ENCODE measurements around the gene CUL5. TPM values are rescaled to one million over a fixed set of nuclear protein-coding genes. Genes with fewer than 3 reads are reported as not detected.
"Not testable (repeated sequence)": the region's sequence is repeated elsewhere in the genome, so short reads cannot be mapped to it uniquely, and the experiment has no call there.

Gene CUL5
- total RNA-seq, 1 donor from 2014 or later, result 32.3 TPM

GRCh38 chr11:108019870-108020540 is 11.3 kb downstream of the CUL5 start:
- DNase-seq (ENCODE audit: low read depth in 2 of 2), result no peak

DNA sequence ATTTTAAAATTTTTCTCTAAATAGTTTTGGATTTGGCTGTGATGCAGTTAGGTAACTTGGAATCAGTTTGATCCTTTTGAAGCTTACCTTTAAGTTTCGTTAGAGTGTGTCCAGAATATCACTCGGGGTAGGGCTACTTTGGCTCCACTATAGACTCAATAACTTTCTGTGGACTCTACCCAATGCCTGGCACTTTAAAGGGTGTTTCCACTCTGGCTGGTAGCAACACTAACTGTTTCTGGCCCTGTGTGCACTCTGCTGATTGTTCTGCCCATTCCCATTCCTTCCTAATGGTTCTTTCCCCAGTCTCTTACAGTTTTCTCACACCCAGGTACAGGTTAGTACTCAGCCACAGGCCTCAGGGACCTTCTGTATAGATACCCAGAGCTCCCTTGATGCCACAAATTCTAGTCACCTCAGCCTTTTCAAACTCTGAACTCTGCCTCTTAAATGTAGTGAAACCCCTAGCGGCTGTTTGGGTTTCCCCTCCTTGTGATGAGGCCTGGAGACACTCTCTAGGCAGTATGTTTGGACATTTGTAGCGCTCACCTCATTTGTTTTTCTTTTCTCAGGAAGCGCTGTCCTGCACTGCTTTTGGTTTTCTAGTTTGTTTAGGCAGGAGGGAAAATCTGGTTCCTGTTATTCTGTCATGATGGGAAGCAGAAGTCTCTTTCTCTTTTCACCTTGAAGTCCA is 16.8 kb downstream of the CUL5 start:
- DNase-seq (ENCODE audit: low read depth in 2 of 2), result peak; percentile 60 to 80

- DNase-seq (ENCODE audit: low read depth in 2 of 2), result no peak
These were observed 18.4 kb downstream of the CUL5 start for GRCh38 chr11:108027057-108027456.

DNA sequence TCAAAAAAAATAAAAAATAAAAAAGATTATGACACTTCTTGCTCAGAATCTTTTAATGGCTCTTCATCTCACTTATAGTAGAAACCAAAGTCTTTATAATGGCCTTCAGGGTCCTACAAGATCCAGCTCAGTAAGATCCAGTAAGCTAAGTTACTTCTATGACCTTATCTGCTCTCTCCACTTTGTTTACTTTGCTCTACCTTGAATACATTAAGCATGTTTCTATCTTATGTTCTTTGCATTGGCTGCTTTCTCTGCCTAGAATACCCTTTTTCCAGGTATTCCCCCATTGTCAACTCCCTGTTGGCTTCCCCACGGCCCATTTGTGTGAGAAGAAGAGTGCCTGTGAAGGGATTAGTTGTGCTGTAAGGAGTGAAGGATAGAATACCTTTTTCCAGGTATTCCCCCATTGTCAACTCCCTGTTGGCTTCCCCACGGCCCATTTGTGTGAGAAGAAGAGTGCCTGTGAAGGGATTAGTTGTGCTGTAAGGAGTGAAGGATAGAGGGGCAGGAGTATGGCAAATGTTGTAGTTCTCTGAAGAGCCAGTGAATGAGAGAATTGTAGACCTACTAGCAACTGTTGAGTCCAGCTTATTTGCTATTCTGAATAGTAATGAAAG is 20.2 kb downstream of the CUL5 start:
- not testable (repeated sequence) for DNase-seq (ENCODE audit: low read depth in 2 of 2)

GRCh38 chr11:108031604-108032003 is 22.9 kb downstream of the CUL5 start:
- not testable (repeated sequence) for DNase-seq (ENCODE audit: low read depth in 2 of 2)

DNA sequence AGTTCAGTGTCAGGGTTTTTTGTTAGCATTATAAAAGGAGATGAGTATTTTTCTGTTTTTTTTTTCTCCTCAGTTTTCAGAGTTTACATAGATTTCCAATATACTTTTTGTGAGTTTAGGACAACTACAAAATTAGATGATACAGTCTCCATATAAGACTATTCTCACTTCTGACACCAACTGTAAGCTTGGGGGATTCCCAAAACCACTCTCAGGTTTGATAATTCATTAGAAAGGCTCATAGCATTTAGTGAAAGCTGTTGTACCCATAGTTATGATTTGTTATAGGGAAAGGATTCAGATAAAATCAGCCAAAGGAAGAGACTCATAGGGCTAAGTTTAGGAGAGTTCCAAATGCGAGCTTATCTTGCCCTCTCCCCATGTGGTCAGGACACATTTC is 24.1 kb downstream of the CUL5 start:
- DNase-seq (ENCODE audit: low read depth in 2 of 2), result no peak

GRCh38 chr11:108034034-108034433 is 25.3 kb downstream of the CUL5 start:
- DNase-seq (ENCODE audit: low read depth in 2 of 2), result no peak

GRCh38 chr11:108034952-108035351 is 26.3 kb downstream of the CUL5 start:
- DNase-seq (ENCODE audit: low read depth in 2 of 2), result no peak

- DNase-seq (ENCODE audit: low read depth in 2 of 2), result no peak
These were observed 27.0 kb downstream of the CUL5 start for GRCh38 chr11:108035690-108036089.

DNA sequence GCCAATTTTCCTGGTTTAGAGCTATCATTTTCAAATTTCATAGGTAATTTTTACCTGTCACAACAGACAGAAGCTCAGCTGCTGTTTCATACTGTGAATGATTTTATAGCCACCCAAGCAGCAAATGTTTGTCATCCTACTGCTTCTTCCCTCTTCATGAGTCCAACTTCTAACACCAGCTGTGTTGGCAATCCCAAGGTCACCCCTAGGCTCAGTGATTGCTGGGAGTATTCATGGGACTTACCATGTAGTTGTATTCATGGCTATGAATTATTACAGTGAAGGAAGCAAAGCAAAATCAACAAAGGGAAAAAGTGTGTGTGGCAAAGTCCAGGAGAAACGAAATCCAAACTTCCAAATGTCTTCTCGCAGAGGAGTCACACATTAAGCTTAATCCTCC is 28.5 kb downstream of the CUL5 start:
- no peak for DNase-seq (ENCODE audit: low read depth in 2 of 2)

GRCh38 chr11:108037636-108038035 is 28.9 kb downstream of the CUL5 start:
- no peak for DNase-seq (ENCODE audit: low read depth in 2 of 2)

DNA sequence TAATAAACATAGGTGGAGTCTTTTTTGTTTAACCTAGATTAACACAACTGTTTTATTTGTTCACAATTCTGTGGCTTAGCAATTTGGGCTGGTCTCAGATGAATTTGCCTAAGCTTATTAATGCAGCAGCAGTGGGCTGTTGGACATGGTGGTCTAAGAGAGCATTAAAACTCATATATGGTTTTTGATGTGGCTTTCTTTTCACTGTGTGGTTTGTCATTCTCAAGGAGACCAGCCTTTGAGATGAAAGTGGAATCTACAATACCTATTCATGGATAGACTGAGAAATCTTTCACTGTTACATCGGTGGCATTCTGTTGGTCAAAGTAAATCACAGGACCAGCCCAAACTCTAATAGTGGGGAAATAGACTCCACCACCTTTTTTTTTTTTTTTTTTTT is 39.6 kb downstream of the CUL5 start:
- DNase-seq (ENCODE audit: low read depth in 2 of 2), result no peak

GRCh38 chr11:108062336-108062735 is 53.6 kb downstream of the CUL5 start:
- DNase-seq (ENCODE audit: low read depth in 2 of 2), result no peak

DNA sequence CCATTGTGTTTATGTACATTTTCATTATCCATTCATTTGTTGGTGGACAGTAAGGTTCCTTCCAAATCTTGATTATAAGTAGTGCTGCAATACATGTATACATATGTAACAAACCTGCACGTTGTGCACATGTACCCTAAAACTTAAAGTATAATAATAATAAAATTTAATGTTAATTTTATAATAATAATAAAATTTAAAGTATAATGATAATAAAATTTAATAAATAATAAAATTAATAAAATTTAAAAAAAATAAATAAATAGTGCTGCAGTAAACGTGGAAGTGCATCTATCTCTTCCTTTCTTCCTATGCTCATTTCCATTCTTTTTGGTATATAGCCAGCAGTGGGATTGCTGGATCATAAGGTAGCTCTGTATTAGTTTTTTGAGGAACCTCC is 54.7 kb downstream of the CUL5 start:
- no peak for DNase-seq (ENCODE audit: low read depth in 2 of 2)

DNA sequence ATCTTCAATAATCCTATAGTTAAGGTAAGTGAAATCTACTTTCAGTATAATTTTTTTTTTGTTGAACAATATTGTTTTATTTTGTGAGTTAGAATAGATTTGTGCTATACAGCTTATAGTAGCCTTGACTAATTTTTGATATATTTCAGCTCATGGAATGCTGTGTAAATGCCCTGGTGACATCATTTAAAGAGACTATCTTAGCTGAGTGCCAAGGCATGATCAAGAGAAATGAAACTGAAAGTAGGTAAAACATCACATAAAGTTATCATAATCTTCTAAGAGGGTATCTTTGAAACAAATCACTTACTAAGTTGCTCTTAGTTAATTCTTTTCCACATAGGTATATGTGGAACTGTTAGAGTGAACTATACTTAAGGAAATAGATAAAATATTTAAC is 61.2 kb downstream of the CUL5 start:
- DNase-seq (ENCODE audit: low read depth in 2 of 2), result peak; percentile 64 to 73

DNA sequence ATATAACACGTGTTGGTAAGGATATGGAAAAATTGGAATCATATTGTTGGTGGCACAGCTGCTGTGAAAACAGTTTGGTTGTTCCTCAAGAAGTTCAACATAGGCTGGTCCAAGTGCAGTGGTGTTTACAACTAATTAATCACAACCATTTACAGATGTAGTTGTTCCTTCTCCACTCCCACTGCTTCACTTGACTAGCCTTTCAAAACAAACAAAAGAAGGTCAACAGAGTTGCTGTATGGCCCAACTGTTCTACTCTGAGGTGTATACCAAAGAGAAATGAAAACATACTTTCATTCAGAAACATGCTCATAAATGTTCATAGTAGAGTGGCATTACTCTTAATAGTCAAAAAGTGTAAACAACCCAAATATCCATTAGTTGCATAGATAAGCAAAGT is 76.1 kb downstream of the CUL5 start:
- DNase-seq (ENCODE audit: low read depth in 2 of 2), result no peak

- no peak for DNase-seq (ENCODE audit: low read depth in 2 of 2)
These were observed 77.0 kb downstream of the CUL5 start for GRCh38 chr11:108085672-108086071.

DNA sequence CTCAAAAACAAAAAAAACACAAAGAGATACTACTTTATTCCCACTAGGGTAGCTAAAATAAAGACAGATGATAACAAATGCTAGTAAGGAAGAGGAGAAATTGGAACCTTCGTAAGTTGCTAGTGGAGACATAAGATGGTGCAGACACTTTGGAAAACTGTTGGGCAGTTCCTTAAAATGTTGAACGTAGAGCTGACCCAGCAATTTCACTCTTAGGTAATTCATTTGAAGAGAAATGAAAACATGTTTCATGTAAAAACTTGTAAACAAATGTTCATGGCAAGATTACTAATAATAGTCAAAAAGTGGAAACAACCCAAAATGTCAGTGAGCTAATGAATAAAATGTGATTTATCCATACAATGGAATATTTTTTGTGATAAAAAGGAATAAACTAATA is 83.4 kb downstream of the CUL5 start:
- no peak for DNase-seq (ENCODE audit: low read depth in 2 of 2)

DNA sequence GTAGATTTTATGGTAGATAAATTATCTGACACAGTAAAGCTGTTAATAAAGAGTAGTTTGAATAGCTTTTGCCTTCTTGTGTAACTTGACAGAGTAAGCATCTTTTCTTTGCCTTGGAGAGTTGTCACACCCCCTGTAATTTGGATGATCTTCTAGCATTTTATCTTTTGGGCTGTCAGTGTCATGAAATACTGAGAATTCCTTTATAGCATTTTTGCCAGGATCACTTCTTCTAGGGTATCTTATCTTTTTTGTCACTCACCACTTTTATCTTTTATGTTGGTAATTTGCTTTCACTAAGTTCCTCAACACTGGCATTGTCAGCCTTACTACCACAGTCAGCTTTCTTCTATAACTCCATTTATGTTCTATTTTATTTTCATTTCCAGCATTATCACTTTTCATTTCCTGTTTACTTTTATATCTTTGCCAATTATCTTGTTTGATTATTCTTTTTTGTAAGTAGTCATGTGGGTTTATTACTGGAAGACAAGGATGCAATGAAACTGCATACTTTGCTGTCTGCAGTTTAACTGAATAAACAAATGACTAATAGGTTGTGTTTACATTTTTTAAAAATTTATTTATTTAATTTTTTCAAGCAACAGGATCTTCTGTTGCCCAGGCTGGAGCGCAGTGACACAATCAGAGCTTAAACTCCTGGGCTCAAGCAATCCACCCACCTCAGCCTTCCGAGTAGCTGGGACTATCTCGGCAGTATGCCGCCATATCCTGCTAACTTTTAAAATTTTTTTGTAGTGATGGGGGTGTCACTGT is 84.6 kb downstream of the CUL5 start:
- no peak for DNase-seq (ENCODE audit: low read depth in 2 of 2)

DNA sequence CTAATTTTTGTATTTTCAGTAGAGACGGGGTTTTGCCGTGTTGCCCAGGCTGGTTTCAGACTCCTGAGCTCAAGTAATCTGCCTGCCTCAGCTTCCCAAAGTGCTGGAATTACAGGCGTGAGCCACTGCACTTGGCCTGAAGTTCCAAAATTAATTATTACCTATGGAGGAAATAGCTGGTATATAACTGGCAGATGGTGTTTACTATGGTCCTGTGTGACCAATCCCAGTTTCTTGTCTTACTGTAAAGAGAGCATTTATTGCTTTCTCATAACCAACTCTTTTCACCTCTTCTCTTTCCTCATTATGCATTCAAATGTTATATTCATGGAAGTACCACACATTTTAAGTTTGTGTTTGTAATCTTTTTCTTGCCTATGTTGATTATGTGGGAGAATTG is 88.5 kb downstream of the CUL5 start:
- DNase-seq (ENCODE audit: low read depth in 2 of 2), result no peak

DNA sequence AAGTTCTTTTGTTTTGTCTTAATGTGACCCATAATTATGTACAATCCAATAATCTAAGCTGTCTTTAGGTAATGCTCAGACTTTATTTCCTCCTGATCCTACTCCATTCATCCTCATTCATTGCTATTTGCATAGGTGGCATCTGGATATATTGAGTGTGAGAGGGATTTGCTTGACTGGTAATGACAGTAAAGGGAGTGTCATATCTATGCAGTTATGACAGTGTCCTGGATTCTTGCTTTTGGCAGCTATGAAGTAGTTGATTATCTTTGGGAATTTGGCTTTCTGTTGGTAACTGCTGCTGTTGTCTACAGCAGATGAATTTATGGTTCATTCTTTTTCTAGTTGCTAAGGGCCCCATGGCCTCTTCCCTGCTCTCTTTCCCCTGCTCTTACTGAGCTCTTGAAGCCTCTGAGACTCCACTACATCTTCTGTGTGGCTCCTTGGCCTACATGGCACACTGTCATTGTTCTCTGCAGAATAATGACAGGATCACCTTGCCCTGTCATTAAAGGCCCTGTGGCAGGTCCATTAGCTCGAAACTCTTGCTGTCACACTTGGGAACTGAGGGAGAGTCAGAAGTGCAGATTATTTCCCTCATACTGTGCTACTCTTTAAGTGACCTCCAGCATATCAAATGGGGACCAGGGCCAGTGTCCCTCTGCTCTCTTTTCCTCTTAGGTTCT is 92.5 kb downstream of the CUL5 start:
- DNase-seq (ENCODE audit: low read depth in 2 of 2), result no peak

DNA sequence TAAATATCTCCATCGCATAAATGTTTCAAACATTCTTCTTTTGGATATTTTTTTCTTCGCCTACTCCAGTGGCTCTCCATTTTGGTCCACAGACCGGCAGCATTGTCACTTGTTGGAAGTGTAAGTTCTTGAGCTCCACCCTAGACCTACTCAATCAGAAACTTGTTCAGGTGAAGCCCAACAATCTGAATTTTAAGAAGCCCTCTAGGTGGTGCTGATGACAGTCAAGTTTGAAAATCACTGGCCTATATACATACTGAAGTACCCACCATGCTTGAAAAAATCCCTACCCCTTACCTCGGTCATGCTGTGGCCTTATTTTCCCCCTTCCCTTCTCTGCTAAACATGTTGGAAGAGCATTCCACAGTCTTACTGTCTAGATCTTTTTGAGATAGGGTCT is 102.4 kb downstream of the CUL5 start:
- no peak for DNase-seq (ENCODE audit: low read depth in 2 of 2)
